Neural cell (in vitro differentiated cells): ENCODE measurements around the gene SPAG16.

Experiments
- EP300 ChIP-seq: fragments of 450-650 bp; conservative IDR thresholded peaks from 2 replicates; pipeline ENCODE4 v1.6.1; 2014; ENCODE audit warnings: antibody characterized with exemption, mild to moderate bottlenecking, moderate library complexity; ENCODE audit not compliant: poor library complexity, severe bottlenecking
- EZH2 ChIP-seq: fragments of 200-600, 300-800 bp; shearing (Covaris generic), sonication (generic); IDR thresholded peaks from 2 replicates; pipeline ENCODE4 v1.6.1; 2014; ENCODE audit warnings: antibody characterized with exemption, low read length, borderline replicate concordance, mild to moderate bottlenecking; ENCODE audit not compliant: insufficient read depth, poor library complexity, severe bottlenecking
- POLR2AphosphoS5 ChIP-seq: IDR thresholded peaks from 2 replicates; pipeline ENCODE4 v1.6.1; 2012
- TF ChIP-seq, protein P1 (sequence below): IDR thresholded peaks from 2 replicates; pipeline ENCODE4 v1.6.1; 2012; ENCODE audit warnings: borderline replicate concordance
- TF ChIP-seq, protein P2 (sequence below): fragments of 450-650 bp; IDR thresholded peaks from 2 replicates; pipeline ENCODE4 v1.5.1; 2014; ENCODE audit warnings: antibody characterized with exemption, mild to moderate bottlenecking, moderate library complexity; ENCODE audit not compliant: poor library complexity, severe bottlenecking

DNA sequence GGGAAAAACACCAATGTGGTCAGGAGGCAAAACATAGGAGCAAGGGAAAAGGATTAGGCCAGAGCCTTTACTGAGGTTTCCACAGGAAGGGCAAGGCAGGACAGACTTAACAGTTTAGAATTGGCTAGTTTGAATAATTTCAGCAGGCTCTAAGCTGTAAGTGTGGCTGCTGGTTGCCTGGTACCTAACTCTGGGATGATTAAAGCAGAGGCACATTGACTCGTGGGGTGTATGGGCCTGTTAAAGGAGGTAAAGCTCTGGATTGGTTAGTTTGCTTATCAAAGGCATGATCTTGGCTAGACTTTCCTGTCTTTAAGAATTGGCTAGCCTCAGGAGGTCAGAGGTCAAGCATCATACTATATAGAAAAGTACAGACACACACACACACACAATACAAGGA, 132.6 kb downstream of the SPAG16 start:
- TF ChIP-seq, protein P1, sequence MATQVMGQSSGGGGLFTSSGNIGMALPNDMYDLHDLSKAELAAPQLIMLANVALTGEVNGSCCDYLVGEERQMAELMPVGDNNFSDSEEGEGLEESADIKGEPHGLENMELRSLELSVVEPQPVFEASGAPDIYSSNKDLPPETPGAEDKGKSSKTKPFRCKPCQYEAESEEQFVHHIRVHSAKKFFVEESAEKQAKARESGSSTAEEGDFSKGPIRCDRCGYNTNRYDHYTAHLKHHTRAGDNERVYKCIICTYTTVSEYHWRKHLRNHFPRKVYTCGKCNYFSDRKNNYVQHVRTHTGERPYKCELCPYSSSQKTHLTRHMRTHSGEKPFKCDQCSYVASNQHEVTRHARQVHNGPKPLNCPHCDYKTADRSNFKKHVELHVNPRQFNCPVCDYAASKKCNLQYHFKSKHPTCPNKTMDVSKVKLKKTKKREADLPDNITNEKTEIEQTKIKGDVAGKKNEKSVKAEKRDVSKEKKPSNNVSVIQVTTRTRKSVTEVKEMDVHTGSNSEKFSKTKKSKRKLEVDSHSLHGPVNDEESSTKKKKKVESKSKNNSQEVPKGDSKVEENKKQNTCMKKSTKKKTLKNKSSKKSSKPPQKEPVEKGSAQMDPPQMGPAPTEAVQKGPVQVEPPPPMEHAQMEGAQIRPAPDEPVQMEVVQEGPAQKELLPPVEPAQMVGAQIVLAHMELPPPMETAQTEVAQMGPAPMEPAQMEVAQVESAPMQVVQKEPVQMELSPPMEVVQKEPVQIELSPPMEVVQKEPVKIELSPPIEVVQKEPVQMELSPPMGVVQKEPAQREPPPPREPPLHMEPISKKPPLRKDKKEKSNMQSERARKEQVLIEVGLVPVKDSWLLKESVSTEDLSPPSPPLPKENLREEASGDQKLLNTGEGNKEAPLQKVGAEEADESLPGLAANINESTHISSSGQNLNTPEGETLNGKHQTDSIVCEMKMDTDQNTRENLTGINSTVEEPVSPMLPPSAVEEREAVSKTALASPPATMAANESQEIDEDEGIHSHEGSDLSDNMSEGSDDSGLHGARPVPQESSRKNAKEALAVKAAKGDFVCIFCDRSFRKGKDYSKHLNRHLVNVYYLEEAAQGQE, result no peak
- TF ChIP-seq POLR2AphosphoS5 (no peak), EZH2 (no peak), EP300 (no peak)
- TF ChIP-seq, protein P2, sequence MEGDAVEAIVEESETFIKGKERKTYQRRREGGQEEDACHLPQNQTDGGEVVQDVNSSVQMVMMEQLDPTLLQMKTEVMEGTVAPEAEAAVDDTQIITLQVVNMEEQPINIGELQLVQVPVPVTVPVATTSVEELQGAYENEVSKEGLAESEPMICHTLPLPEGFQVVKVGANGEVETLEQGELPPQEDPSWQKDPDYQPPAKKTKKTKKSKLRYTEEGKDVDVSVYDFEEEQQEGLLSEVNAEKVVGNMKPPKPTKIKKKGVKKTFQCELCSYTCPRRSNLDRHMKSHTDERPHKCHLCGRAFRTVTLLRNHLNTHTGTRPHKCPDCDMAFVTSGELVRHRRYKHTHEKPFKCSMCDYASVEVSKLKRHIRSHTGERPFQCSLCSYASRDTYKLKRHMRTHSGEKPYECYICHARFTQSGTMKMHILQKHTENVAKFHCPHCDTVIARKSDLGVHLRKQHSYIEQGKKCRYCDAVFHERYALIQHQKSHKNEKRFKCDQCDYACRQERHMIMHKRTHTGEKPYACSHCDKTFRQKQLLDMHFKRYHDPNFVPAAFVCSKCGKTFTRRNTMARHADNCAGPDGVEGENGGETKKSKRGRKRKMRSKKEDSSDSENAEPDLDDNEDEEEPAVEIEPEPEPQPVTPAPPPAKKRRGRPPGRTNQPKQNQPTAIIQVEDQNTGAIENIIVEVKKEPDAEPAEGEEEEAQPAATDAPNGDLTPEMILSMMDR, result no peak
